ENCODE data around the gene CDKAL1. TPM values are rescaled to one million over a fixed set of nuclear protein-coding genes. Genes with fewer than 3 reads are reported as not detected.
A peak's percentile ranks its signal among the peaks of the same experiment; 100 is the strongest.

Gene CDKAL1
- total and polyA plus RNA-seq, 2 experiments from 2014 or later, result 12.2 to 13.7 TPM

DNA sequence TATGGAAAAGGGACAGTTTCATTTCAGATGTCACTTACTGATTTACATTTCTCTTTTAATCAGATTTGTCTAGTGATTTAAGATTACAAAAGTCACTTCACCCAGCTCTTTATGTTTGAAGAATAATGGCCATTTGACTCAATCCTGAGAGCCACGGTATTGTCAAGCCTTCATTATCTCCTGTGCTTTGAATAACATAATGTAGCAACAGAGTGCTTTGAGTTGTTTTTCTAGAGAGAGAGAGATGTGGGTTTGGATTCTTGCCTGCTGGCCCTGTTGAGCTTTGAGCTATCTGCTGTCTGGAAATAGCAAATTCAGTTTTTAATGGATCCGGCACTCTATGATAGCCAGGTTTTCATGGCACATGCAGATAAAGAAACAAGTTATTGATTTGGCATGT is 580.9 kb downstream of the CDKAL1 start:
- no peaks in the 10 kb centered on the region for H3K36me3 ChIP-seq
- H3K4me3 ChIP-seq, result no peak overlapping the region
- no peak overlapping the region for H3K27ac ChIP-seq
- no peaks in the 10 kb centered on the region for H3K27me3 ChIP-seq
- H3K4me1 ChIP-seq (ENCODE audit: low read depth), result peaks cover 22% of the 10 kb centered on the region
- H3K9me3 ChIP-seq (ENCODE audit: low read depth), result no peaks in the 10 kb centered on the region
- peak in 1 of 2 donors; percentile 83 for DNase-seq (ENCODE audit: low read depth in 1 of 2, low spot score in 1 of 2)
- TF ChIP-seq, protein P1, sequence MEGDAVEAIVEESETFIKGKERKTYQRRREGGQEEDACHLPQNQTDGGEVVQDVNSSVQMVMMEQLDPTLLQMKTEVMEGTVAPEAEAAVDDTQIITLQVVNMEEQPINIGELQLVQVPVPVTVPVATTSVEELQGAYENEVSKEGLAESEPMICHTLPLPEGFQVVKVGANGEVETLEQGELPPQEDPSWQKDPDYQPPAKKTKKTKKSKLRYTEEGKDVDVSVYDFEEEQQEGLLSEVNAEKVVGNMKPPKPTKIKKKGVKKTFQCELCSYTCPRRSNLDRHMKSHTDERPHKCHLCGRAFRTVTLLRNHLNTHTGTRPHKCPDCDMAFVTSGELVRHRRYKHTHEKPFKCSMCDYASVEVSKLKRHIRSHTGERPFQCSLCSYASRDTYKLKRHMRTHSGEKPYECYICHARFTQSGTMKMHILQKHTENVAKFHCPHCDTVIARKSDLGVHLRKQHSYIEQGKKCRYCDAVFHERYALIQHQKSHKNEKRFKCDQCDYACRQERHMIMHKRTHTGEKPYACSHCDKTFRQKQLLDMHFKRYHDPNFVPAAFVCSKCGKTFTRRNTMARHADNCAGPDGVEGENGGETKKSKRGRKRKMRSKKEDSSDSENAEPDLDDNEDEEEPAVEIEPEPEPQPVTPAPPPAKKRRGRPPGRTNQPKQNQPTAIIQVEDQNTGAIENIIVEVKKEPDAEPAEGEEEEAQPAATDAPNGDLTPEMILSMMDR (IDR thresholded peaks at IDR 0.05; ENCODE audit: low read depth, low read length), result no peak

GRCh38 chr6:21116736-21117135 is 582.5 kb downstream of the CDKAL1 start:
- H3K4me1 ChIP-seq (ENCODE audit: low read depth), result peaks cover 15% of the 10 kb centered on the region
- H3K9me3 ChIP-seq (ENCODE audit: low read depth), result no peaks in the 10 kb centered on the region
- no peak overlapping the region for H3K27ac ChIP-seq
- no peak for DNase-seq (ENCODE audit: low read depth in 1 of 2, low spot score in 1 of 2)
- no peaks in the 10 kb centered on the region for H3K27me3 ChIP-seq
- no peaks in the 10 kb centered on the region for H3K36me3 ChIP-seq
- TF ChIP-seq, protein P1 (IDR thresholded peaks at IDR 0.05; ENCODE audit: low read depth, low read length), result no peak
- H3K4me3 ChIP-seq, result no peak overlapping the region

DNA sequence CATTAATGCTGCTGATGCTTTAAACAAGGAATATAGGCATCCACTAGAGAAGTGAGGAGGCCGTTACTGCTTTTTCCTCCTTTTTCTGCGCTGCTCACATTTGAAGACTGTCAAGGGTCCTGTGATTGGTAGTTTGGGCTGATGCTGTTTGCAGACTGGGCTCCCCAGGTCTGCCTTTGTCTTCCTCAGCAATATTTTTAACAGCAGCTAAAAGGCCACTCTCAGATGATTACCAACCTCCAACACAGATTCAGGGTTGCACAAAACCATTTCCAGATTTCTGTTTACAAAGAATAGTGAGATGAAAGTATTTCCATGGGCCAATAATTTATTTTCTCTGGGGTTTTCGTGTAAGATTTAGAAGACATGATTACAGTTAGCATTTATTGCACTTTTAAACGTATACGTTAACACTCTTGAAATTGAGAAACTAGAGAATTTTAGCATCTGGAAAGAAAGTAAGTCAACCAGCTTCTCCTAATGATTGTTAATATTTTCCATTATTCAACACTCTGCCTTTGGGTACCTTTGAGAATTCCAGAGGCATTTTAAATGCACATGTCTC is 584.0 kb downstream of the CDKAL1 start:
- Histone ChIP-seq H3K4me3 (no peak overlapping the region), H3K27me3 (no peaks in the 10 kb centered on the region), H3K36me3 (no peaks in the 10 kb centered on the region), H3K27ac (no peak overlapping the region), H3K9me3 (ENCODE audit: low read depth) (no peaks in the 10 kb centered on the region), H3K4me1 (ENCODE audit: low read depth) (peaks cover 8% of the 10 kb centered on the region)
- TF ChIP-seq, protein P1 (IDR thresholded peaks at IDR 0.05; ENCODE audit: low read depth, low read length), result no peak
- DNase-seq (ENCODE audit: low read depth in 1 of 2, low spot score in 1 of 2), result no peak

DNA sequence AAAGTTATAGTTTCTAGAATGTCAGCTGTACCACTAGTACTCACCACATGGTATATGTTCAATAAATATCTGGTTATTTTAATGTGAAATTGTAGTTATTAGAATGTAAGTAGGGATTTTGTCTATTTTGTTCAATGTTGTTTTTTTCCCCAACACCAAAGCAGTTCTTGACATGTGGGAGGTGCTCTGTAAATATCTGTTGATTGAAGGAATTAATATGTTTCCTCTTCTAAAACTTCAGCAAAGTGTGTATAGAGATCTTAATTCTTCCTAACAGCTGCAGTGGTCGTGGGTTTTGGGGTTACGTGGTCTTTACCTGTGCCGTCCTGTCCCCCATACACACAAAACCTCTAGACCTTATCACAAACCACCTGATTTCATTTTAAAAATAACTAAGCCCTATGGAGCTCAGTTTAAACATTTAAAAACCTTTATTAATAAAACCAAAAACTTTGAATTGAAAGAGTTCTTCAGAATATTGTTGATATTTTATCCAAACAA is 587.4 kb downstream of the CDKAL1 start:
- Histone ChIP-seq H3K4me3 (no peak overlapping the region), H3K27ac (no peak overlapping the region), H3K27me3 (no peaks in the 10 kb centered on the region), H3K36me3 (no peaks in the 10 kb centered on the region), H3K4me1 (ENCODE audit: low read depth) (no peaks in the 10 kb centered on the region), H3K9me3 (ENCODE audit: low read depth) (no peaks in the 10 kb centered on the region)
- TF ChIP-seq, protein P1 (IDR thresholded peaks at IDR 0.05; ENCODE audit: low read depth, low read length), result no peak
- DNase-seq (ENCODE audit: low read depth in 1 of 2, low spot score in 1 of 2), result no peak

- Histone ChIP-seq H3K36me3 (no peaks in the 10 kb centered on the region), H3K4me3 (no peak overlapping the region), H3K4me1 (ENCODE audit: low read depth) (no peaks in the 10 kb centered on the region), H3K27me3 (no peaks in the 10 kb centered on the region), H3K9me3 (ENCODE audit: low read depth) (no peaks in the 10 kb centered on the region), H3K27ac (no peak overlapping the region)
- TF ChIP-seq, protein P1 (IDR thresholded peaks at IDR 0.05; ENCODE audit: low read depth, low read length), result no peak
- DNase-seq (ENCODE audit: low read depth in 1 of 2, low spot score in 1 of 2), result no peak
Measured at GRCh38 chr6:21123507-21124436, 589.5 kb downstream of the CDKAL1 start.

Measured in cardiac muscle cell (in vitro differentiated cells and primary cell).